Stimulated activated CD8-positive, alpha-beta memory T cell treated with anti-CD3 and anti-CD28 coated beads, Interleukin-12 subunit alpha, Interleukin-12 subunit beta, amount 100 ng/mL, for 24 hours (primary cell): ENCODE data around the gene CCDC116.

Source experiments
- DNase-seq: peaks from one replicate; pipeline ENCODE4 v3.0.0-alpha.2; 2020; ENCODE audit errors: extremely low read depth

Gene CCDC116

DNA sequence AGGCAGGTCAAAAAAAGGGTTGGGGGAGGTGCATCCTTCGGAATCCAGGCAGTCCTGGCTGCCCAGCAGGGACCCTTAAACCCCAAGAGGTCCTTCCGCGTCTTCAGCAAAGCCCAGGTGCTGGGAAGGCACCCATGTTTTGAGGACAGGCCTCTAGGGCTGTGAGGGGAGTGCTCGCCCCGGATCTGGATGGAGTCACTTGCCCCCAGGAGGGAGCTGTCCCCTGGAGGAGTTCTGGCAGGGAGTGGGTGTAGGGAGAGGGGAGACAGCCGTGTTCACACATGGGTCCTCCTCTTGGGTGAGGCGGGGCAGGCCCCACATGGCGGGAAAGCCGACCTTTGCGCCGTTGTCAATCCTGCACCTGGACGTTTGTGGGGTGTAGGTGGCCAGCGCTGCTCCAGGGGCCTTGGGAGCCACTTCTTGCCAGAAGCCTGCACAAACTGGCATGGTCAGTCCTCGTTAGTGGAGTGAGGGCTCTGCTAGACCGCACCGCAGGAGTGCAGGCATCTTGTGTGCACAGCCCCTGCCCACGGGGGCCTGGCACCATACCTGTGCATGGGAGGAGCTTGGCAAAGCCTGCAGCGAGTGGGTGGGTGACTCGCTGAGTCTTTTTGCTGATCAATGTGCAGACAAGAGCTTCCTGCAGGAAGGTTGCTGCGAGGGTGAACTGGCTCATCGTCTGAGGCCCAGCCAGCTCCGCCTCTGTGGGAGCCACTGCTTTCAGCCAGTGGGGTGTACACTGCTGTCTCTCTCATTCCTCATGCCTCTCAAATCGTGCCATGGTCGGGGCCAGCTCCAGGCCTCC, 49.2 kb downstream of the CCDC116 start:
- DNase-seq = no peak

DNA sequence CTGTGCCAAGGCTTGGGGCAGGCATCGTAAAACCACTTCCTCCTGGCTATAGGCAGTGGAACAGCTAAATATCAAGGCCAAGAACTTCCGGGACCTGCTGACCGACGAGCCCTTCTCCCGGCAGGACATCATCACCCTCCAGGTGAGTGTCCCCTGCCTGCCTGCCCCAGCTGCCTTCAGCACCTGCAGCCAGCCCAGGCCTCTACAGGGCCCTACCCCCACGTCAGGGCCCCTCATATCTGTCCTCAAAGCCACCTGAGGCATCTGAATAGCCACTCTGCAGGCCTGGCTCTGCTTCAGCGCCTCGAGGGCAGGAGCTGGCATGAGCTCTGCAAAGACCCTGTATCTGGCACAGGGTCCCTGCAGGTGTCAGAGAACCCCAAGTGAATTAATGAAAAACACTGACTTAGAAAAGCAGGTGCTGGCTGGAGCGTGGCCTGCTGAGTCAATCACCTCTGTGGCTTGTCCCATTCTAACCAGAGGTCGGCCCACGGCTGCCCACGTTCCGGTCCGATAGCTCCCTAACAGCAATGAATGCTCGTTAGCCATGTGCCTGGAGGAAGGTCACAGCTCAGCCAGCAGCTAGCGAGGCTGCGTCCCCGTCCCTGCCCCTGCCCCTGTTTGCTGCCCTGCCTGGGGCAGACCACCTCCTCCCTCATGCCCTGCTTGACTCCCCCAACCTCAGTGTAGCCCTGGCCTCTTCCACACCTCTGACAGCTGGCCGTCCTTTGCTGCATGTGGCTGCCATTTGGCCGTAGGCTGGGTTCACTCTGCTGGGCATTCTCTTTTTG, 50.0 kb downstream of the CCDC116 start:
- no peak for DNase-seq

DNA sequence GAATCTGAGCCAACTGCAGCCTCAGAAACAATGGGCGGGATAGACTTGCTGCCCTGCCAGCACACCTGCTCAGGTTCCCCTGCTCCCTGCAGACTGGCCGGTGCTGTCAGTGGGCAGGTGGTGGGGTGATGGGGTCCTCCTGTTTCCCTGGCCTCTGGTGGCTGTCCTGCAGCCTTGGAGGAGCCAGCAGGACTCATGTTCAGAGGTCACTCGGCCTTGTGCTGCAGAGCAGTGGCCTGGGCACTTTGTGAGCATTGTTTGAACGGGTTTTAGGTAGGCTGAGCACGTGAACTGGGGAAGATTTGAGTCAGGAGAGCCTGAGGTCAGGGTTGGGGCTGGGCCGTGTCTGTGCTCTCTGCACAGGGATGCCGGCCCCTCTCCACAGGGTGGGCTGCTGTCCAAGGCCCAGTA, 50.8 kb downstream of the CCDC116 start:
- no peak for DNase-seq

DNA sequence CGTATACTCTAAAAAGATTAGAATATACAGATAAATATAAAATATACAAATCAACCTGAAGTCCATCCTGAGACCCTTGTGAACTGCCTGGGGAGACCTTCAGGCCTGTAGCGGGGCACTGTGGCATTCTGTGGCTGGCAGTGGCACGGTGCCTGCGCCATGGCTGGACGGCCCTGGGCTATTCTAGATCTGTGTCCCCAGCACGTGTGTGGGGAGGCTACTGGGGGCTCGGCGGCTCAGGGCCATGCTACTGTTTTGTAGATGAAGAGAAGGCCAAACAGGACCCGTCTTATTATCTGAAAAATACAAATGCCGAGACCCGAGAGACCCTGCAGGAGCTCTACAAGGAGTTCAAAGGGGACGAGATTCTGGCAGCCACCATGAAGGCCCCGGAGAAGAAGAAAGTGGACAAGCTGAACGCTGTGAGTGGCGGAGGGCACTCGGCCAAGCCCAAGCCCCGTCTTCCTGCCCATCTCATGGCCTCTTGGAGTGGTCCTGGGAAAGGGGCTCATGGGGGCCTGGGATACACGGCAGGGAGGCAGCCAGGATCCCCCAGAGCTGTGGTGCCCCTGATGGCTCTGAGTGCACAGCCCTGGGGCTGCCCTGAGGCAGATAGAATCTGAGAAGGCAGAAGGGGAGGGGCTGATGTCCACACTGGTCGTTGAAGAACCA, 52.1 kb downstream of the CCDC116 start:
- DNase-seq = no peak

GRCh38 chr22:21685164-21685513, 52.6 kb downstream of the CCDC116 start:
- DNase-seq = no peak

GRCh38 chr22:21686193-21686608, 53.6 kb downstream of the CCDC116 start:
- no peak for DNase-seq
